CD4-positive, alpha-beta T cell (primary cell): Measurements from ENCODE around the gene GPR160. TPM values are rescaled to one million over a fixed set of nuclear protein-coding genes. Genes with fewer than 3 reads are reported as not detected.

ENCODE experiments used
- ATAC-seq: fragments of 200-7000 bp; cut with Tn5 transposase; one replicate; pipeline ENCODE4 v1.10.0; 2022; ENCODE audit warnings: mild to moderate bottlenecking; ENCODE audit not compliant: poor library complexity
- CTCF ChIA-PET: fragments of 350-600 bp; sonication (Branson Sonifier 250); formaldehyde crosslinking; loops from one replicate; lab custom pipeline; 2021; ENCODE audit warnings: antibody characterized with exemption, inconsistent platforms; lab: Charles Lee
- POLR2A ChIA-PET: fragments of 350-600 bp; sonication (Branson Sonifier 250); formaldehyde crosslinking; loops from one replicate; lab custom pipeline; 2021; ENCODE audit warnings: antibody characterized with exemption, inconsistent platforms; lab: Charles Lee
- DNase-seq, 14 experiments: peaks; one replicate each; pipeline ENCODE4 v3.0.0-alpha.2; 2013 to 2020; ENCODE audit warnings: mixed read lengths in 2 of 14
- H3K27ac ChIP-seq, 2 donors: one replicate each; pipeline versions ENCODE4 v1.5.1 to v1.7.0; 2013; ENCODE audit warnings: low read length in 2 of 2, low read depth in 1 of 2, mild to moderate bottlenecking in 1 of 2
- H3K27me3 ChIP-seq, 2 experiments: 1 replicate in 1 of 2; 2 replicates in 1 of 2; pipeline versions ENCODE4 v1.6.1 to v1.7.0; 2013; ENCODE audit warnings: low read length in 2 of 2, control low read depth in 1 of 2, mild to moderate bottlenecking in 1 of 2, moderate library complexity in 1 of 2; ENCODE audit not compliant: insufficient read depth in 2 of 2, control insufficient read depth in 1 of 2
- H3K36me3 ChIP-seq: one replicate; pipeline ENCODE4 v1.6.1; 2013; ENCODE audit warnings: low read length, control low read depth; ENCODE audit not compliant: insufficient read depth
- H3K4me1 ChIP-seq: one replicate; pipeline ENCODE4 v1.6.1; 2013; ENCODE audit warnings: low read length, control low read depth; ENCODE audit not compliant: insufficient read depth
- H3K4me3 ChIP-seq: one replicate; pipeline ENCODE4 v1.5.1; 2013; ENCODE audit warnings: mild to moderate bottlenecking, low read length, moderate library complexity
- H3K9me3 ChIP-seq, 2 experiments: 1 replicate in 1 of 2; 2 replicates in 1 of 2; pipeline versions ENCODE4 v1.6.1 to v1.7.0; 2013; ENCODE audit warnings: low read length in 2 of 2, mild to moderate bottlenecking in 2 of 2, control low read depth in 1 of 2, moderate library complexity in 1 of 2; ENCODE audit not compliant: control insufficient read depth in 1 of 2, insufficient read depth in 1 of 2
- H3K27ac Mint-ChIP-seq: one replicate; pipeline ENCODE4 v1.8.0; 2020; ENCODE audit warnings: mixed read lengths
- H3K27me3 Mint-ChIP-seq: one replicate; pipeline ENCODE4 v1.8.0; 2021; ENCODE audit warnings: mixed read lengths
- H3K36me3 Mint-ChIP-seq: one replicate; pipeline ENCODE4 v1.8.0; 2021; ENCODE audit warnings: low read depth, mixed read lengths
- H3K4me1 Mint-ChIP-seq: one replicate; pipeline ENCODE4 v1.8.0; 2021; ENCODE audit warnings: low read depth, mixed read lengths
- H3K4me3 Mint-ChIP-seq: one replicate; pipeline ENCODE4 v1.8.0; 2020; ENCODE audit warnings: mild to moderate bottlenecking, mixed read lengths
- H3K9me3 Mint-ChIP-seq: one replicate; pipeline ENCODE4 v1.8.0; 2020; ENCODE audit warnings: mixed read lengths
- intact Hi-C, 2 experiments: fragments of 100-400 bp; cut with DNase I in 1 of 2; cut with micrococcal nuclease in 1 of 2; formaldehyde crosslinking; loops; one replicate each; pipeline versions ENCODE4 v1.15.1 to v1.9.0; 2023 to 2025; cut with DNase I, micrococcal nuclease
- total RNA-seq, 174 experiments: library from RNA in 2 of 174; stranded (reverse) in 2 of 174; gene quantifications; one replicate each; pipeline ENCODE4 v1.2.3 and lab custom pipeline; 2021 to 2026
- TF ChIP-seq, protein P1 (sequence below): fragments of 200-600 bp; IDR thresholded peaks from one replicate; pipeline ENCODE4 v1.8.0; 2022; ENCODE audit warnings: antibody characterized with exemption, mild to moderate bottlenecking

GPR160 gene
- total RNA-seq, 2 experiments from 2014 or later = 5.7 TPM

DNA sequence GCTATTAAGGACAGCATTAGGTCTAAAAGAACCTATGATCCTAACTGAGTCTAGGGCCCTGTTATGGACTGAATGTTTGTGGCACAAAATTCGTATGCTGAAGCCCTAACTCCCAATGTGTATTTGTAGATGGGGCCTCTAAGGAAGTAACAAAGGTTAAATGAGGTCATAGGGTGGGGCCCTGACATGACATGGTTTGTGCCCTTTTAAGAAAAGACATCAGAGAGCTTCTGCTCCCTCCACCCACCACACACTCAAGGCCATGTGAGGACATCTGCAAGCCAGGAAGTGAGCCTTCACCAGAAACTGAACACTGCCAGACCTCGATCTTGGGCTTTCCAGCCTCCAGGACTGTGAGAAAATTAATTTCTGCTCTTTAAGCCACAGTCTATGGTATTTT, 94.5 kb downstream of the GPR160 start:
- TF ChIP-seq, protein P1, sequence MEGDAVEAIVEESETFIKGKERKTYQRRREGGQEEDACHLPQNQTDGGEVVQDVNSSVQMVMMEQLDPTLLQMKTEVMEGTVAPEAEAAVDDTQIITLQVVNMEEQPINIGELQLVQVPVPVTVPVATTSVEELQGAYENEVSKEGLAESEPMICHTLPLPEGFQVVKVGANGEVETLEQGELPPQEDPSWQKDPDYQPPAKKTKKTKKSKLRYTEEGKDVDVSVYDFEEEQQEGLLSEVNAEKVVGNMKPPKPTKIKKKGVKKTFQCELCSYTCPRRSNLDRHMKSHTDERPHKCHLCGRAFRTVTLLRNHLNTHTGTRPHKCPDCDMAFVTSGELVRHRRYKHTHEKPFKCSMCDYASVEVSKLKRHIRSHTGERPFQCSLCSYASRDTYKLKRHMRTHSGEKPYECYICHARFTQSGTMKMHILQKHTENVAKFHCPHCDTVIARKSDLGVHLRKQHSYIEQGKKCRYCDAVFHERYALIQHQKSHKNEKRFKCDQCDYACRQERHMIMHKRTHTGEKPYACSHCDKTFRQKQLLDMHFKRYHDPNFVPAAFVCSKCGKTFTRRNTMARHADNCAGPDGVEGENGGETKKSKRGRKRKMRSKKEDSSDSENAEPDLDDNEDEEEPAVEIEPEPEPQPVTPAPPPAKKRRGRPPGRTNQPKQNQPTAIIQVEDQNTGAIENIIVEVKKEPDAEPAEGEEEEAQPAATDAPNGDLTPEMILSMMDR = no peak
- H3K36me3 ChIP-seq = peaks cover 66% of the 10 kb centered on the region
- Mint-ChIP-seq H3K4me1 (peaks cover 66% of the 10 kb centered on the region), H3K4me3 (no peak overlapping the region), H3K27me3 (no peaks in the 10 kb centered on the region), H3K36me3 (peaks cover 90% of the 10 kb centered on the region), H3K9me3 (peaks cover 7% of the 10 kb centered on the region), H3K27ac (peak overlapping the region; percentile 30)
- H3K9me3 ChIP-seq = peaks cover 4 to 10% of the 10 kb centered on the region in 2 experiments
- no peak overlapping the region for H3K4me3 ChIP-seq
- ATAC-seq (no peak), DNase-seq (peak in 2 of 14 experiments; percentile 17 to 33)
- ChIA-PET POLR2A (interaction anchor here (0.6 to 1.4 kb wide), 3 partner anchors 10 to 154 kb away, joined by 3 read pairs; no protein-coding TSS in a partner anchor), CTCF (no interaction called here)
- H3K27me3 ChIP-seq = no peaks in the 10 kb centered on the region
- peaks cover 13% of the 10 kb centered on the region for H3K4me1 ChIP-seq
- H3K27ac ChIP-seq = no peak overlapping the region
- intact Hi-C loops = no loop called here

Other genes with a start within 250 kb of the GPR160 start
- gene LRRIQ4, start 225.1 kb upstream of the GPR160 start, total RNA-seq = not detected
- under 1 TPM; 0.22 to 0.52 TPM for gene LRRC34, start 225.1 kb upstream of the GPR160 start, total RNA-seq
- not detected for gene LRRC31, start 168.1 kb upstream of the GPR160 start, total RNA-seq
- not detected for gene SAMD7, start 126.4 kb upstream of the GPR160 start, total RNA-seq
- gene SEC62, start 71.2 kb upstream of the GPR160 start, total RNA-seq = 100 to 1,000 TPM; 113 to 117 TPM
- 100 to 1,000 TPM; 143 to 150 TPM for gene PHC3, start 143.7 kb downstream of the GPR160 start, total RNA-seq
- gene PRKCI, start 184.4 kb downstream of the GPR160 start, total RNA-seq = 10 to 100 TPM; 16.4 to 18.0 TPM